ENCODE results near the gene KLK1.

- TF ChIP-seq CTCF (conservative IDR thresholded peaks at IDR 0.05) (no peak), EZH2 (IDR thresholded peaks at IDR 0.05; ENCODE audit: low read depth) (no peak)
Measured at GRCh38 chr19:50836543-50837195, 13.1 kb upstream of the KLK1 start.
